ENCODE measurements around the gene FAM221A.

DNA sequence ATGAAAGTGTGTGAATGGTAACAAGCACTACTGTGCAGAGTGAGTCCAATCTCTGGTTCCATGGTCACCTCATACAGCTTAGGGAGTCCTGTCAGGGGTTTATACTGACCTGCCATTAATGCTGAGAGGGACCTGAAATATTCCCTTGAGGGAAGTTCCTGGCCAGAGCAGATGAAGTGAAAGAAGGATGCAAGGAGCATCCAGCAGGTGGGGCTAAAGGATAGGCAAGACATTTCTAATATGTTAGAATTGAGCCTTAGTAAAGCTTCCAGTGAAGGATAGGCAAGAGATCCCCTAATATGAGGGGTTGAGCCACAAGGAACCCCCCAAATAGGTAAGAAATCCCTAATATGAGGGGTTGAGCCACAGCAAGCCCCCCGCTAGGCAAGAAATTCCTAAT lies 25.5 kb upstream of the FAM221A start:
- TF ChIP-seq, protein P1, sequence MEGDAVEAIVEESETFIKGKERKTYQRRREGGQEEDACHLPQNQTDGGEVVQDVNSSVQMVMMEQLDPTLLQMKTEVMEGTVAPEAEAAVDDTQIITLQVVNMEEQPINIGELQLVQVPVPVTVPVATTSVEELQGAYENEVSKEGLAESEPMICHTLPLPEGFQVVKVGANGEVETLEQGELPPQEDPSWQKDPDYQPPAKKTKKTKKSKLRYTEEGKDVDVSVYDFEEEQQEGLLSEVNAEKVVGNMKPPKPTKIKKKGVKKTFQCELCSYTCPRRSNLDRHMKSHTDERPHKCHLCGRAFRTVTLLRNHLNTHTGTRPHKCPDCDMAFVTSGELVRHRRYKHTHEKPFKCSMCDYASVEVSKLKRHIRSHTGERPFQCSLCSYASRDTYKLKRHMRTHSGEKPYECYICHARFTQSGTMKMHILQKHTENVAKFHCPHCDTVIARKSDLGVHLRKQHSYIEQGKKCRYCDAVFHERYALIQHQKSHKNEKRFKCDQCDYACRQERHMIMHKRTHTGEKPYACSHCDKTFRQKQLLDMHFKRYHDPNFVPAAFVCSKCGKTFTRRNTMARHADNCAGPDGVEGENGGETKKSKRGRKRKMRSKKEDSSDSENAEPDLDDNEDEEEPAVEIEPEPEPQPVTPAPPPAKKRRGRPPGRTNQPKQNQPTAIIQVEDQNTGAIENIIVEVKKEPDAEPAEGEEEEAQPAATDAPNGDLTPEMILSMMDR (IDR thresholded peaks at IDR 0.05) = no peak
- TF ChIP-seq POLR2AphosphoS5 (IDR thresholded peaks at IDR 0.05) = no peak
